ENCODE data around the gene AMH.
"Not testable (repeated sequence)": the region's sequence is repeated elsewhere in the genome, so short reads cannot be mapped to it uniquely, and the experiment has no call there.

The AMH gene

DNA sequence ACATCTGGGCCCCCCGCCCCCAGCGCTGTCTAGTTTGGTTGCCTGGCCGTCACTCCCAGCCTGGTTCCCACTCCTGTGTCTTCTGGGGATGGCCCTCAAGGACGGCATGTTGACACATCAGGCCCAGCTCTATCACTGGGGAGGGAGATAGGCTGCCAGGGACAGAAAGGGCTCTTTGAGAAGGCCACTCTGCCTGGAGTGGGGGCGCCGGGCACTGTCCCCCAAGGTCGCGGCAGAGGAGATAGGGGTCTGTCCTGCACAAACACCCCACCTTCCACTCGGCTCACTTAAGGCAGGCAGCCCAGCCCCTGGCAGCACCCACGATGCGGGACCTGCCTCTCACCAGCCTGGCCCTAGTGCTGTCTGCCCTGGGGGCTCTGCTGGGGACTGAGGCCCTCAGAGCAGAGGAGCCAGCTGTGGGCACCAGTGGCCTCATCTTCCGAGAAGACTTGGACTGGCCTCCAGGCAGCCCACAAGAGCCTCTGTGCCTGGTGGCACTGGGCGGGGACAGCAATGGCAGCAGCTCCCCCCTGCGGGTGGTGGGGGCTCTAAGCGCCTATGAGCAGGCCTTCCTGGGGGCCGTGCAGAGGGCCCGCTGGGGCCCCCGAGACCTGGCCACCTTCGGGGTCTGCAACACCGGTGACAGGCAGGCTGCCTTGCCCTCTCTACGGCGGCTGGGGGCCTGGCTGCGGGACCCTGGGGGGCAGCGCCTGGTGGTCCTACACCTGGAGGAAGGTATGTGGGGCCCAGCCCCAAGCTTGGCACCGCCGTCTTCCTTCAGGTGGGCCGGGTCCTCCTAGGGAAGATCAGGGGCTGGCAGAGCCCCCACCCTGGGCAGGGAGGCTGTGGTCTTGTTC, at the start of gene AMH:
AMH (plus strand) TSS at position 314 of the 857 bp plus-strand sequence; CDS start at position 324, 10 bp downstream.
- no peak for DNase-seq

DNA sequence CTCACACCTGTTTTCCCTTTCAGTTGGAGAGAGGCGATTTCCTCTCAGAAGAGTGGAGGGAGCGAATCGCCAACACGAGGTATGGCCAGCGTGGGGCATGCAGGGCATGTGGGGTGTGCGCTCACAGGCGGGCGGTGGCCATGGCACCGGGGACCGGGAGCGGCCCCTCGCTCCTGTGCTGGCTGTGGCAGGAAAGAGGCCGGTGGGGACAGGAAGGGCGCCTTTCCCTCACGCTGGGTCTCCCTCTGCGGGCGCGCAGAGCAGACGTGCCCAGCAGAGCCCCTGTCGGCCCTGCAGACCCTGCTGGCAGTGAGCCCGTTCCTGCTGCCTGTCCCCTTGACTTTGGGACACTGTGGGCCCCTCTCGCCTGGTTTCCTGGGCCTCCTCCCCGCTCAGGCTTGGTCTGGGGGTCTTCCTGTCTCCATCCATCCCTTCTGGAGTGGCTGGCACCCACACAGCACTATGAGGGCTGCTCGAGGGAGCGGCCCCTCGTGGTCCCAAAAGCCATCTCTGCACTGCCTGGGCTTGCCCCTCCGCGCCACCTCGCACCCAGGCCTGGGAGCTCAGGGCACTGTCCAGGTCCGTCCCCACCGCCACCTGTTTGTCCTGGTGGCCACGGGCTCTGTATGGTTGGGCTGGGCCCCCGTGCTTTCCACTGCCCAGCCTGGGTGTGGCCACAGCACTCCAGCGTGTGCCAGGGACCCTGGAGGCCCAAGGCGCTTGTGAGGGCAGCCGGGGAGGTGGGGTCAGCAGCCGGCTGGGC, 49.1 kb upstream of the AMH start:
- no peak for DNase-seq

DNA sequence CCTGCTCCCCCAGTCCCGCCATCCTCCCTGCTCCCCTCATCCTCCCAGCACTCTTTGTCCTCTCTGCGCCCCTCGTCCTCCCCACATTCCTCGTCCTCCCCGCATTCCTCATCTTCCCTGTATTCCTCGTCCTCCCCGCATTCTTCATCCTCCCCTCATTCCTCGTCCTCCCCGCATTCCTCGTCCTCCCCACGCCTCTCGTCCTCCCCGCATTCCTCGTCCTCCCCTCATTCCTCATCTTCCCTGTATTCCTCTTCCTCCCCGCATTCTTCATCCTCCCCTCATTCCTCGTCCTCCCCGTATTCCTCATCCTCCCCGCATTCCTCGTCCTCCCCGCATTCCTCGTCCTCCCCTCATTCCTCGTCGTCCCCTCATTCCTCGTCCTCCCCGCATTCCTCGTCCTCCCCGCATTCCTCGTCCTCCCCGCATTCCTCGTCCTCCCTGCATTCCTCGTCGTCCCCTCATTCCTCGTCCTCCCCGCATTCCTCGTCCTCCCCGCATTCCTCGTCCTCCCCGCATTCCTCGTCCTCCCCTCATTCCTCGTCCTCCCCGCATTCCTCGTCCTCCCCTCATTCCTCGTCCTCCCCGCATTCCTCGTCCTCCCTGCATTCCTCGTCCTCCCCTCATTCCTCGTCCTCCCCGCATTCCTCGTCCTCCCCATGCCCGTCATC, 48.4 kb upstream of the AMH start:
- DNase-seq = not testable (repeated sequence)

DNA sequence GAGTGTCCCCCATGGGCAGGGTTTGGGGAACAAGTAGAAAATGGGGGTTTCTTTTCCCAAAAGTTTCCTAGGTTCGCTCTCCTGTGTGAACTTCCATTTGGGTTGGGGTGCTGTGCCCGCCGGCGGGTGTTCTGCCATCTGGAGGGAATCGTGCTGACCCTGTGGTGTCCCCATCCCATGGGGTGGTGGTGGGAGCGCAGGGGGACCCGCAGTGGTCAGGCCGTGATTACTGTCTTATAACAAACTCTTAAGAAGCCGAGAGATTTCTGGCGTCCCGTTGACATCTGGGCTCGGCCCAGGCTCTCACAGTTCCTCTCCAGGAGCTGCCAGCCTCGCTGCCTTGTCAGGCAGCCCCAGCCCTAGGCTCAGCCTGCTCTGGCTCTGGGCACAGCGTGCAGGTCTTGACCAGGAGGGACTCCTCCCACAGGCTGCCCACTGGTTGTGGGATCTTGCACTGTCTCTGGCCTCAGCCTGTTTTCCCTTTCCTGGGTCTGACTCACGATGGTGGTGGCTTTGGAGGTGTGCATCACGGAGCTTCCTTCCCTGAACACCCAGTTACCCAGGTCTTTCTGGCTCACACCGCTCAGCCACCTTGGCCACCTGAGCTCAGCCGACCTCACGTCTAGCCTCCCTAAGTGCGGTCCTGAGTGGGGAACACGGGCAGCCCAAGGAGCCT, 47.5 kb upstream of the AMH start:
- no peak for DNase-seq

DNA sequence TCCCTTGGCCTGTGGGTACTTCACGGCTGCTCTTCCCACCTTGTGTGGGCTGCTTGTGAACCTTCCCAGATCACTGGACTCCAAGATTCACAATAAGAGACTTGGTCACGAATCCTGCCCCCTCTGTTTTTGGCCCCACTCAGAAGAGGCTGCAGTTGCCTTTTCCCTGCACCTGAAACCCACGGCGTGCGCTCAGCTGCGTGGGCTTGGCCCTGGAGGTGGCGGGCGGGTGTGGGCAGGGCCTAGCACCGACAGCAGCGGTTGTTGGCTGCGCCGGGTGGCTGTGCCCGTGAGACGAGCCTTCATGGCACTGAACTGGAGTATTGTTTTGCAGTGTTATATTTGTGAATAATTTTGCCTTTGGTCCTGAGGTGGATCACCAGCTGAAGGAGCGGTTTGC, 46.8 kb upstream of the AMH start:
- DNase-seq = no peak

DNA sequence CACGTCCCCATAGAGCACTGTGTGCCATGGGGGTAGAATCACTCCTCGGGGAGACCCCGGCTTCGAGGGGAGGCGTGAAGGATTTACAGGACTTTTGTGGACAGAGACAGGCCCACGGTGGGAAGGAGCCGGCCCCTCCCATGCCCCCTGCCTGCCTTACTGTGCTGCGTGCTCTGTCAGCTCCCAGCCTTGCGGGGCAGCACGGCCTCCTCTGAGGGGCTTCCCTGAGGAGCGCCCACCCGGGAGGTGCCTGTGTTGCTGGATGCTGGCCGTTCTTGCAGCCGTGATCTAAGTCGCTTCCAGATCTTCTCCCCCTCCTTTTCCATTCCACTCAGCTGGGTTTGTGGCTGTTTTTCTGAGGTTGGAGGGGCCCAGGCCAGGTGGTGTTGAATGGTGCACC, 42.1 kb upstream of the AMH start:
- no peak for DNase-seq

DNA sequence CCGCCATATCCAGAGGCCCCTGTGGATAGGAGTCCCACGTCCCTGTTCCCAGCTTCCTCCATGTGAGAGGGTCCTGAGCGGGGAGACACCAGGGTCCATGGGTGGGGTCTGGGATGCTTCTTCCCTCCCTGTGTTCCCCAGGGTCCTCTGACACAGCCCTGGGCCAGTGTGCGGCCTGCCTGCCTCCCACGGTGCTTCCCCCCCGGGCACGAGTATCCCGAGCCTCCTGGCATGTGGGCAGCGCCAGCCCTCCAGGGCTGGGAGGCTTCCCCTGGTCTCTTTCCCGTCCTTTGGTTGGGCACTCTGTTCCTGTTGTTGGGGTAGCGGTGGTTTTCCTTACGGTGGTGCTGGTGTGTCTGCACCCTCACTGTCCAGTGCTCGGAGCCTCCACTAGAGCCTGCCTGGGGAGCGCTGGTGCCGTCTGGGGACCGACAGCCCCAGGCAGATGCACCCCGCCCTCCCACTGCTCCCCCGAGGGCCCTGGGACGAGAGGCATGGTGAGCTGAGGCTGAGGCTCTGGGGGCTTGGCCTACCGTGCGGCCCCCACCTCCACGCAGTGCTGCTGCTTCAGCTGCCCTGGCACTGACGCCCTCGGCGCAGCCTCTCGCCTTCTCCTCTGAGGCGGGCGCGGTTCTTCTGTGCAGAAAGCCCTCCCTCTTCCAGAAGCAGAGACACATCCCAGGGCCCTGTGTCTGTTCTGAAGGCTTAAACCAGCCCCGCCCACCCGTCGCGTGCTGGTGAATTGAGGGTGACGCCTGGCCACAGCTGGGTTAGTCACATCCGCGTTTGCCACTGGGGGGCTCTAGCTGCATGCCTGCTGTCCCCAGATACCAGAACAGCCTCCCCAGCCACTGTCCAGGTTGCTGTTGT, 40.9 kb upstream of the AMH start:
- DNase-seq = no peak

DNA sequence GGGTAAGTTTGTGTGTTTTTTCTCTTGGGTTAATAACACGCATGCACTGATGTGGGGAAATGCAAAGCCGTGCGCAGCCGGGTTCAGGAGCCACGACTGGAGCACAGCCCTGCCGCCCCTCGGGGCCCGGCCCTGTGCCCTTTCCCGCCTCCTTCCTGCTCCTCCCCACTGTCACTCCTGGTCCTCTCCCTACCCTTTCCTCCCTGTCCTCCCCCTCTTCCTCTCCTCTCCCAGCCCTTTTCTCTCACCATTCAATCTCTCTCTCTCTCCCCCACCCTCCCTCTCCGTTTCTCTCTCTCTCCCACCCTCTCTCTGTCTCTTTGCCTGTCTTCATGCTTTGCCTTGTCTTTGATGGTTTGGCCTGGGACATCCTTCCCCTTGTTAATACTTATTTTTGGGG, 40.1 kb upstream of the AMH start:
- DNase-seq = no peak

DNA sequence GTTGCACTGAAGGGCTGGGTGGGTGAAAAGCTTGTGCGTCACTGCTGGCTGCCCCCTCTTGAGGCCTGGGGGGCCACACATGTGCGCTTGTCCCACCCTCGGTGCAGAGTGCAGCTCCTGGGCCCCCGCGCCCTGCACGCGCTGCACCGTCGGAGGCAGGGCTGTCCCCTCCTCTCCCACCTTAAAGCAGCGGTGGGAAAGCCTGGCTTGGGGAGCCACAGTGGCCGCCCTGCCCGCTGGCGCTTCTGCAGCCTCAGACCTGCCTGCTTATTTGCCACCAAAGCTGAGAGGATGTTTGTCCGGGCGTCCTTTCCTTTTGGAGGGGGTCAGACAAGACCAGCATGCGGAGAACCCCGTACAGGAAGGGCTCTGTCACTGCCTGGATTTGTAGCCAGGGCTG, 39.7 kb upstream of the AMH start:
- no peak for DNase-seq

DNA sequence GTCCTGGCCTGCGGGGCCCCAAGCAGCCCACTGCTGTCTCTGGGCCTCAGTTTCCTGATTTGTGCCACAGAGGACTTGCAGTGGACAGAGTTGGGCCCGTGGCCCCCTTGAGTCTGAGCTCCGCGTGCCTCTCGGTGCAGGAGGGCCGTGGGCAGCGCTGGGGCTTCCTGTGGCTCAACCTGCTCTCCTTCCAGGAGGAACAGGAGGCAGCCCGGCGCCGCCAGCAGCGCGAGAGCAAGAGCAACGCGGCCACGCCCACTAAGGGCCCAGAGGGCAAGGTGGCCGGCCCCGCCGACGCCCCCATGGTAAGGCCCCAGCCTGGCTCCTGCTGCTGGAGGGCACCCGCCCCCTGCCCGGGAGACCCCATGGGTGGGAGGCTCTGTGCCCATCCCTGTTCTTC, 38.9 kb upstream of the AMH start:
- no peak for DNase-seq

DNA sequence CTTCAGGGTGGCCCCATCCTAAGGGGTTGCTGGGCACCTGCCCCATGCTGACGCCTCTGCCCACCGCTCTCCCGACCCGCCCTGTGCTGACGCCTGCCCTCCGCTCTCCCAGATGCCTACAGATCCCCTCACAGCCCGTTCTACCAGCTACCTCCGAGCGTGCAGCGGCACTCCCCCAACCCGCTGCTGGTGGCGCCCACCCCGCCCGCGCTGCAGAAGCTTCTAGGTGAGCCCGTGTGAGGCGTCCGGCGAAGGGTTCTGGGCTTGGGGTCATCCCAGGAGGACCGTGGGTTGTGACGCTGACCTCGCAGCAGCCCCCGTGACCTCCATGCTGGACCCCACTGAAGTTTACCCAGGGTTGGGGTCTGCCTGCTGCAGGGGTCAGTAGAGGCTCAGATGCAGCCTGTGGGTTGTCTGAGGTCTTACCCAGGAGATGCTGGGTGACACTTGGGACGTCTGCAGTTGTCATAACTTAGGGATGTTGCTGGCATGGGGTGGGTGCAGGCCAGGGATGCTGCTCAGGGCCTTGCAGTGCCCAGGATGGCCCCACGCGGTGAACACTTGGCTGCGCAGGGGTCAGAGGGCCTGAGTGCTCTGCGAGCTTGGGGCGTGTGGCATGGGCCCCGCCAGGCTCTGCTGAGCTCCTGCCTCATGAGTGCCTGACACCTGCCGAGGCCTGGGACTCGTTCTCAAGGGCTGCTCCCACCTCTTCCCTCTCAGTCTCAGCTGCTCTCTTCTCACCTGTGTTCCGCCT, 38.0 kb upstream of the AMH start:
- no peak for DNase-seq

DNA sequence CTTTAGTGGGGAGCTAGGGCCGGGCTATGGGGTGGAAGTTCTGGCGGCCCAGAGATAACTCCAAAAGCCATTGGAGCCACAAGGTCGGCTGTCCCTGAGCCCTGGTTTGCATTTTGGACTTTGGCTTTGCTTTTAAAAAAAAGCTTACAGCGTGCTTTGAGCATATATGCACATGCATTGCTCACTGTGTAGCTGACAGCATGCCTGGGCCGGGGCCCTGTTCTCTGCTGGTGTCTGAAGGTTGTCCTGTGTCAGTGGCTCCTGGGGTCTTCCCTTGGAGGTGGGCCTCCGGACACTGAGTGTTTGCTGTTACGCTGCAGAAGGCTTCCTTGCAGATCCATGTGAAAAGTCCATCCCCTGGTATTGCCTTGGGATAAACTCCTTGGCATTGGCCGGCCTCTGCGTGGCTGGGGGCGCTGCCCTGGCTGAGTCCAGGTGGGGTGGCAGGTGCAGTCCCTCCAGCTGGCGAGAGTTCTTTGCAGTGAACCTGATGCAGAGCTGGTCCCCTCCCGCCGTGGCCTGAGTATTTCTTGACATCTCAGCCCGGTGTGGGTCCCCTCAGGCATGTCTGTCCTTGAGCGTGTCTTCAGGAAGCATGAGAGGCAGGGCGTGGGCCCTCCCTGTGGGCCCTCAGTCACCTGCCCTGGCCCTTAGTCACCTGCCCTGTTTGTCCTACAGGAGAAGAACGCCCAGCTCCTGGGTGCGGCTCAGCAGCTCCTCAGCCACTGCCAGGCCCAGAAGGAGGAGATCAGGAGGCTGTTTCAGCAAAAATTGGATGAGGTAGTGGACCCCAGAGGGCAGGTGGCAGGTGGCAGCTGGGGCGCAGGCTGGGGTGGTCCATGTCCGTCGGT, 36.0 kb upstream of the AMH start:
- DNase-seq = no peak

DNA sequence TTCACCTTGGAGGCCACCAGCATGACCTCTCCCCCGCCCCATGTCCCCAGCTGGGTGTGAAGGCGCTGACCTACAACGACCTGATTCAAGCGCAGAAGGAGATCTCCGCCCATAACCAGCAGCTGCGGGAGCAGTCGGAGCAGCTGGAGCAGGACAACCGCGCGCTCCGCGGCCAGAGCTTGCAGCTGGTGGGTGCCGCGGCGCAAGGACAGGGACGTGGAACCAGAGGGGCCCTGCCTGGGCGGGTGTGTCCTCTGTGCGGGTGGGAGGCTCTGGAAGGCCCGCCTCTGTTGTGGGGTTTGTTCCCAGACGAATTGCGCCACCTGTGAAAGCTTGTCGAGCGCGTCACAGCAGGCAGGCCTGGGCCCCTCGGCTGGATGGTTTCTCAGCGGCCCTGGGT, 35.3 kb upstream of the AMH start:
- DNase-seq = no peak

DNA sequence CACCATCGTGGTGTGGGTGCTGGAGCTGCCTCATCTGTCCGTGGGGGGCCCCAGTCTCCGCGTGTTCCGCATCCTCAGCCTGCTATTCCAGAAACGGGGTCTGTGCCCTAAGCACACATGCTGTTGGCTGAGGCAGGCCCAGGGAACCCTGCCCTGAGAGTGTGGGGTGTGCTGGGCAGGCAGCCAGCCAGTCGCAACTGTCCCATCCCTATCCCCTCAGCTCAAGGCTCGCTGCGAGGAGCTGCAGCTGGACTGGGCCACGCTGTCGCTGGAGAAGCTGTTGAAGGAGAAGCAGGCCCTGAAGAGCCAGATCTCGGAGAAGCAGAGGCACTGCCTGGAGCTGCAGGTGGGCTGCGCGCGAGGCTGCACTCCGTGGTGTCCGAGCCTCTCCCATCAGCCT, 34.9 kb upstream of the AMH start:
- DNase-seq = no peak

DNA sequence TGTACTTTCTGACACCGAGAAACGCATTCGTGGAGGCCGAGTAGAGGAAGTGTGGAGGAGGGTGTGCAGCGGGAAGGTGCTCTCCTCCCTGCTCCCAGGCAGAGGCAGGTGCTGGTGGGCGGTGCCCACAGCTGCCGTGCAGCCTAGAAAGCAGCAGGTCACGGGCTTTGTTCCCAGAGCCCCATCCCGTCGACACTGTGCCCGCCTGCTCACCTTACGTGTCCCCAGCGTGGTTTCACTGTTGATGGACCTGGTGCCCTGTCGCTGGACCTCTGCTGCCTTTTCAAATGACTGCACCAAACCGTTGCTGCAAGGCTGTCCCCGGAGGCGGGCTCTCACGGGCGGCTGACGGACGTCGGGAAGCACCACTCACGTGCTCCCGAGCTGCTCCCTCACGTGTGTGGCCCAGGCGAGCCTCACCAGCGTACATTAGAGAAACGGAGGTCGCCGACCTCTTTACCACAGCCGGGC, 33.8 kb upstream of the AMH start:
- no peak for DNase-seq

DNA sequence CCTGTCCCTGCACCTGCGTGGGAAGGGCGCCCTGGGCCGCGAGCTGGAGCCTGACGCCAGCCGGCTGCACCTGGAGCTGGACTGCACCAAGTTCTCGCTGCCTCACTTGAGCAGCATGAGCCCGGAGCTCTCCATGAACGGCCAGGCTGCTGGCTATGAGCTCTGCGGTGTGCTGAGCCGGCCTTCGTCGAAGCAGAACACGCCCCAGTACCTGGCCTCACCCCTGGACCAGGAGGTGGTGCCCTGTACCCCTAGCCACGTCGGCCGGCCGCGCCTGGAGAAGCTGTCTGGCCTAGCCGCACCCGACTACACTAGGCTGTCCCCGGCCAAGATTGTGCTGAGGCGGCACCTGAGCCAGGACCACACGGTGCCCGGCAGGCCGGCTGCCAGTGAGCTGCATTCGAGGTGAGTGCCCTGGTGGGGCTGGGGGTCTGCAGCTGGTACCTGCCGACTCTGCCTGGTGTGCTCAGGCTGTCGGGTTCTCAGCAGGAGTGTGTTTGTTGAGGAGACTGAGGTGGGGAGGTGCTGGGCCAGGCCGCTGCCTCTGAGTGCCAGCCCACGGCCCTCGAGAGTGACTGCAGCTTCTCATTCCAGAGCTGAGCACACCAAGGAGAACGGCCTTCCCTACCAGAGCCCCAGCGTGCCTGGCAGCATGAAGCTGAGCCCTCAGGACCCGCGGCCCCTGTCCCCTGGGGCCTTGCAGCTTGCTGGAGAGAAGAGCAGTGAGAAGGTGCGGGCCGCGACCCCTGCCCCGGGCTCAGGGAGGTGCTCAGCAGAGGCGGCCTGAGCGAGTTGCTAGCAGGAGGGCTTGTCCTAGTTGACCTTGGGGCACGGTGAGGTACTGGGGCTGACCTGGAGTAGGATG, 32.5 kb upstream of the AMH start:
- no peak for DNase-seq

DNA sequence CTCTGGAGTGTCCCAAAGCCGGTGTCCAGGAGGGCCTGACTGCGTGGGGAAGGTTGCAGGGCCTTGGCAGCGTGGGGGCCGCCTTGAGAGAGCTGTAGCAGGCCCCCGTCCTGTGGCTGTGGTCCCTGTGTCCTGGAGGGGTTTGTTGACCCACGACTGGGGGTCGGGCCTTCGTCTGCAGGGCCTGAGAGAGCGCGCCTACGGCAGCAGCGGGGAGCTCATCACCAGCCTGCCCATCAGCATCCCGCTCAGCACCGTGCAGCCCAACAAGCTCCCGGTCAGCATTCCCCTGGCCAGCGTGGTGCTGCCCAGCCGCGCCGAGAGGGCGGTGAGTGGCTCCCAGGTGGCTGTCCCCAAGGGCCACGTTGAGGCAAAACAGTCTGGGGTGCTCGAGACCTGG, 31.5 kb upstream of the AMH start:
- no peak for DNase-seq

DNA sequence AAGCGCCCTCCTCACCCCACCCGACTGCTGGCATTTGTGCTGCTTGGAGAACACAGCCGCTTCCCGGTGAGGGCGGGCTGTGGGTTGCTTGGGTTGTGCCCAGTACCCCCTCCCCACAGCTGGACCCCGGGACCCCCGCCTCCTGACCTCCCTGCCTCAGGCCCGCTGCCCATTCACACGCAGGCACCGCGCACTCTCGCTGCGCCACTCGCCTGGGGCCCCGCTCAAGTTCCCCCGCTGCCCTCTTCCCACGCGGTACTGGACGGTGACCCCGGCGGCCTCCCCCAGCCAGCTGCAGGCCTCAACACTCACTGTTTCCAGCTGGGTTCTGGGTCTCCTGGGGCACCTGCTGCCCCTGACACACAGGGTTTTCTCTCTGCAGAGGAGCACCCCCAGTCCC, 29.4 kb upstream of the AMH start:
- no peak for DNase-seq

DNA sequence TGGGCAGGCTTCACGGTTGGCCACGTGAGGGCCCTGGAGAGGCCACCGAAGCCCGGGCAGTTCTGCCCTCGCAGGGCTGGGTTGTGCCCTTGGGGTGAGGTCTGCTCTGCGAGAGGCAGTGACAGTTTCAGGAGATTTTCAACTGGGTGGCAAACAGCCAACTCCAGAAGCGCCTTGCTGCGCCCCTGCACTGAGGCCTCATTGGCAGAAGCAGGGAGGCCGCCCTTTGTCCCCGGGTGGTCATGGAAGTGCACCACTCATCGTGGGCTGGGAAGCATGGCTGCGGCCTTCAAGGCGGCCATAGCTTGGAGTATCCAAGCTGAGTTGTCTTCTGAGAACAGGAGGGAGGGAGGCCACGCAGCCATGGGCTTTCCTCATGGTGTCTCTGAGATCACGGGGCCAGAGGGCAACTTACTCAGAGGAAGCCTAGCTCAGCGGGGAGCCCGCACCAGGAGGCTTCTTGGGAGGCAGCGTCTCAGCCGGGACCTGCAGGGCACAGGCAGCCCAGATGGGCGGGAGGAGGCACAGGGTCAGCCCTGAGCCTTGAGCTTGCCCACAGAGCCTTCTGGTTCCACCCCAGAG, 27.8 kb upstream of the AMH start:
- no peak for DNase-seq
